Stimulated activated CD4-positive, alpha-beta T cell treated with anti-CD3 and anti-CD28 coated beads, TNF-alpha, amount 100 ng/mL, for 1 hour (primary cell): Measurements from ENCODE around the gene TM9SF2.
"Not testable (repeated sequence)": the region's sequence is repeated elsewhere in the genome, so short reads cannot be mapped to it uniquely, and the experiment has no call there.

Experiments
- DNase-seq, 3 donors: peaks; one replicate each; pipeline ENCODE4 v3.0.0-alpha.2; 2020; ENCODE audit warnings: low read depth in 3 of 3, low spot score in 1 of 3

Gene TM9SF2

GRCh38 chr13:99527301-99527700 lies 26.0 kb downstream of the TM9SF2 start:
- DNase-seq: no peak

- DNase-seq: no peak
These were observed 27.3 kb downstream of the TM9SF2 start for GRCh38 chr13:99528547-99528946.

GRCh38 chr13:99536023-99536422 lies 34.8 kb downstream of the TM9SF2 start:
- DNase-seq: no peak

GRCh38 chr13:99540530-99540929 lies 39.3 kb downstream of the TM9SF2 start:
- DNase-seq: no peak

GRCh38 chr13:99542788-99543406 lies 41.6 kb downstream of the TM9SF2 start:
- DNase-seq: no peak

GRCh38 chr13:99545361-99545760 lies 44.1 kb downstream of the TM9SF2 start:
- no peak for DNase-seq

GRCh38 chr13:99545979-99546378 lies 44.7 kb downstream of the TM9SF2 start:
- DNase-seq: no peak

- no peak for DNase-seq
These were observed 45.6 kb downstream of the TM9SF2 start for GRCh38 chr13:99546878-99547277.

- no peak for DNase-seq
These were observed 47.2 kb downstream of the TM9SF2 start for GRCh38 chr13:99548448-99548847.

GRCh38 chr13:99553033-99553432 lies 51.8 kb downstream of the TM9SF2 start:
- no peak for DNase-seq

GRCh38 chr13:99555149-99555548 lies 53.9 kb downstream of the TM9SF2 start:
- no peak for DNase-seq

GRCh38 chr13:99556867-99557443 lies 55.7 kb downstream of the TM9SF2 start:
- no peak for DNase-seq

- DNase-seq: no peak
These were observed 57.4 kb downstream of the TM9SF2 start for GRCh38 chr13:99558570-99559180.

GRCh38 chr13:99559560-99559959 lies 58.3 kb downstream of the TM9SF2 start:
- no peak for DNase-seq

- no peak for DNase-seq
These were observed 62.1 kb downstream of the TM9SF2 start for GRCh38 chr13:99563404-99563803.

GRCh38 chr13:99564386-99564785 lies 63.1 kb downstream of the TM9SF2 start:
- no peak for DNase-seq

GRCh38 chr13:99565478-99566124 lies 64.3 kb downstream of the TM9SF2 start:
- no peak for DNase-seq

- no peak for DNase-seq
These were observed 65.1 kb downstream of the TM9SF2 start for GRCh38 chr13:99566125-99567083.

GRCh38 chr13:99568901-99569300 lies 67.6 kb downstream of the TM9SF2 start:
- not testable (repeated sequence) for DNase-seq

- DNase-seq: no peak
These were observed 70.9 kb downstream of the TM9SF2 start for GRCh38 chr13:99572131-99572530.

- no peak for DNase-seq
These were observed 71.6 kb downstream of the TM9SF2 start for GRCh38 chr13:99572921-99573320.
